ENCODE data around the gene USP25. TPM values are rescaled to one million over a fixed set of nuclear protein-coding genes. Genes with fewer than 3 reads are reported as not detected.

Gene USP25
- total RNA-seq, 1 experiment from 2014 or later = 35.1 TPM

- Histone ChIP-seq H3K27ac (ENCODE audit: insufficient read length, low read depth, low read length) (no peak overlapping the region), H2AK5ac (ENCODE audit: insufficient read length, low read length) (no peak overlapping the region), H2BK15ac (ENCODE audit: low read depth, low read length) (no peak overlapping the region), H4K20me1 (ENCODE audit: control insufficient read depth, insufficient read depth, insufficient read length) (no peaks in the 10 kb centered on the region), H3T11ph (ENCODE audit: low read length) (no peak overlapping the region), H3K9ac (ENCODE audit: extremely low read depth, insufficient read length, low read length) (no peak overlapping the region), H2AFZ (ENCODE audit: low read length) (no peak overlapping the region), H4K8ac (replicated peaks; ENCODE audit: insufficient read length, low read depth, low read length) (no peak overlapping the region), H4K91ac (ENCODE audit: insufficient read length, low read depth, low read length) (no peak overlapping the region), H3K79me1 (ENCODE audit: insufficient read depth, low read depth, low read length, poor library complexity, severe bottlenecking) (peaks cover 4% of the 10 kb centered on the region), H3K4me2 (ENCODE audit: insufficient read depth, insufficient read length, low read length) (no peak overlapping the region), H3K9me3 (ENCODE audit: control insufficient read depth, low read depth, low read length) (no peaks in the 10 kb centered on the region), H4K5ac (ENCODE audit: insufficient read length, low read depth, low read length) (no peak overlapping the region), H3K79me2 (ENCODE audit: insufficient read depth, low read length) (peaks cover 1% of the 10 kb centered on the region; the same call in 1 of the 2 replicates), H2BK120ac (ENCODE audit: low read depth, low read length, poor library complexity, severe bottlenecking) (no peak overlapping the region), H3K23ac (ENCODE audit: insufficient read length, low read depth, low read length) (no peak overlapping the region), H3K4ac (ENCODE audit: low read depth, low read length) (no peak overlapping the region), H3K27me3 (ENCODE audit: insufficient read depth, low read length) (no peaks in the 10 kb centered on the region), H2BK5ac (ENCODE audit: insufficient read length, low read length) (no peak overlapping the region), H2BK12ac (ENCODE audit: insufficient read length, low read depth, low read length) (no peak overlapping the region), H3K14ac (ENCODE audit: insufficient read depth, low read length) (no peak overlapping the region), H3K23me2 (ENCODE audit: insufficient read length, low read depth, low read length, poor library complexity, severe bottlenecking) (no peaks in the 10 kb centered on the region), H3K4me1 (ENCODE audit: insufficient read depth, low read length) (no peaks in the 10 kb centered on the region; the same call in 1 of the 2 replicates), H2BK20ac (ENCODE audit: low read depth, low read length, poor library complexity, severe bottlenecking) (no peak overlapping the region), H3K18ac (ENCODE audit: insufficient read length, low read depth, low read length) (no peak overlapping the region), H3K56ac (ENCODE audit: insufficient read length, low read depth, low read length) (no peak overlapping the region)
- Mint-ChIP-seq H3K27me3 (ENCODE audit: low read depth) (no peaks in the 10 kb centered on the region), H3K9me3 (no peaks in the 10 kb centered on the region), H3K4me3 (no peak overlapping the region), H3K4me1 (peaks cover 29 to 36% of the 10 kb centered on the region in 2 experiments), H3K36me3 (ENCODE audit: insufficient read depth in 1 of 3, low read depth in 3 of 3) (peaks cover 2 to 6% (median 6%) of the 10 kb centered on the region in 3 experiments; a peak in 4 of 7 replicates), H3K27ac (peak overlapping the region; percentile 22 to 45 (median 28); a peak in 4 of 7 replicates)
- no peak for DNase-seq
- TF ChIP-seq, protein P1, sequence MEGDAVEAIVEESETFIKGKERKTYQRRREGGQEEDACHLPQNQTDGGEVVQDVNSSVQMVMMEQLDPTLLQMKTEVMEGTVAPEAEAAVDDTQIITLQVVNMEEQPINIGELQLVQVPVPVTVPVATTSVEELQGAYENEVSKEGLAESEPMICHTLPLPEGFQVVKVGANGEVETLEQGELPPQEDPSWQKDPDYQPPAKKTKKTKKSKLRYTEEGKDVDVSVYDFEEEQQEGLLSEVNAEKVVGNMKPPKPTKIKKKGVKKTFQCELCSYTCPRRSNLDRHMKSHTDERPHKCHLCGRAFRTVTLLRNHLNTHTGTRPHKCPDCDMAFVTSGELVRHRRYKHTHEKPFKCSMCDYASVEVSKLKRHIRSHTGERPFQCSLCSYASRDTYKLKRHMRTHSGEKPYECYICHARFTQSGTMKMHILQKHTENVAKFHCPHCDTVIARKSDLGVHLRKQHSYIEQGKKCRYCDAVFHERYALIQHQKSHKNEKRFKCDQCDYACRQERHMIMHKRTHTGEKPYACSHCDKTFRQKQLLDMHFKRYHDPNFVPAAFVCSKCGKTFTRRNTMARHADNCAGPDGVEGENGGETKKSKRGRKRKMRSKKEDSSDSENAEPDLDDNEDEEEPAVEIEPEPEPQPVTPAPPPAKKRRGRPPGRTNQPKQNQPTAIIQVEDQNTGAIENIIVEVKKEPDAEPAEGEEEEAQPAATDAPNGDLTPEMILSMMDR (conservative IDR thresholded peaks at IDR 0.05) = no peak
- WGBS (ENCODE audit: extremely low coverage, insufficient read length, low lambda C conversion rate) = no CpG with 5 or more reads among the region's 1 CpG
Measured at GRCh38 chr21:15766952-15767603, 37.3 kb downstream of the USP25 start.
